GM12878 (cell line): ENCODE data around the gene TFF2. TPM values are rescaled to one million over a fixed set of nuclear protein-coding genes. Genes with fewer than 3 reads are reported as not detected.

Experiments used
- ATAC-seq: fragments of 200-7000 bp; cut with Tn5 transposase; 3 replicates; pipeline ENCODE4 v1.9.1; 2020; ENCODE audit warnings: mild to moderate bottlenecking, moderate library complexity
- BruUV-seq: library from RNA; stranded (reverse); fragments of 400-500 nt; replicated peaks from 2 replicates; lab custom pipeline; 2021; lab: Mats Ljungman, UMichigan
- CTCF ChIA-PET: fragments of 300-600 bp; sonication (Branson Sonifier 250); formaldehyde crosslinking; extraction: SDS; loops from one replicate; lab custom pipeline; 2021; ENCODE audit warnings: inconsistent platforms; lab: Yijun Ruan, JAX
- POLR2A ChIA-PET: fragments of 350-600 bp; formaldehyde crosslinking; extraction: SDS; loops from one replicate; lab custom pipeline; 2021; ENCODE audit warnings: inconsistent platforms; lab: Charles Lee
- RAD21 ChIA-PET: fragments of 300-600 bp; sonication (Branson Sonifier 250); formaldehyde crosslinking; loops from one replicate; lab custom pipeline; 2023; ENCODE audit warnings: antibody characterized with exemption; ENCODE audit not compliant: unreplicated experiment; lab: Charles Lee
- SMC1A ChIA-PET: fragments of 300-600 bp; sonication (Branson Sonifier 250); formaldehyde crosslinking; loops from one replicate; lab custom pipeline; 2023; ENCODE audit not compliant: unreplicated experiment, uncharacterized antibody; lab: Charles Lee
- DNase-seq: peaks from one replicate; pipeline ENCODE4 v3.0.0-alpha.2; 2011; ENCODE audit warnings: low read depth, low spot score
- FAIRE-seq: peaks from 3 replicates; lab custom pipeline; 2011; peaks lifted over from hg19 to GRCh38; lab: Jason Lieb, UNC
- H2AFZ ChIP-seq: 2 replicates; pipeline ENCODE4 v1.6.0; 2011; ENCODE audit warnings: low read depth, low read length, control low read depth; ENCODE audit not compliant: control insufficient read depth
- H3K27ac ChIP-seq: 2 replicates; pipeline ENCODE4 v1.5.1; 2011; ENCODE audit warnings: control low read depth; ENCODE audit not compliant: control insufficient read depth, insufficient read depth
- H3K27me3 ChIP-seq, 2 experiments: replicated peaks in 1 of 2; 2 replicates each; pipeline versions ENCODE4 v1.6.0 to v1.6.1; 2011; ENCODE audit warnings: low read length in 1 of 2; ENCODE audit not compliant: control insufficient read depth in 2 of 2, insufficient read depth in 2 of 2
- H3K36me3 ChIP-seq, 2 experiments: 2 replicates each; pipeline ENCODE4 v1.5.1; 2011; ENCODE audit warnings: low read length in 1 of 2; ENCODE audit not compliant: control insufficient read depth in 2 of 2, insufficient read depth in 2 of 2
- H3K4me1 ChIP-seq: 2 replicates; pipeline ENCODE4 v1.6.1; 2011; ENCODE audit warnings: mild to moderate bottlenecking, low read length, moderate library complexity, mixed read lengths; ENCODE audit not compliant: control insufficient read depth, insufficient read depth
- H3K4me2 ChIP-seq: 2 replicates; pipeline ENCODE4 v1.6.0; 2011; ENCODE audit warnings: control low read depth; ENCODE audit not compliant: control insufficient read depth, insufficient read depth
- H3K4me3 ChIP-seq: fragments of 200-600 bp; sonication (generic); 2 replicates; pipeline ENCODE4 v1.5.1; 2016
- H3K79me2 ChIP-seq: 2 replicates; pipeline ENCODE4 v1.6.0; 2011; ENCODE audit warnings: low read length; ENCODE audit not compliant: control insufficient read depth, insufficient read depth
- H3K9ac ChIP-seq: 2 replicates; pipeline ENCODE4 v1.8.0; 2011; ENCODE audit warnings: low read length, control low read depth, mixed read lengths; ENCODE audit not compliant: control insufficient read depth, insufficient read depth
- H3K9me3 ChIP-seq: replicated peaks from 3 replicates; pipeline ENCODE4 v1.5.1; 2011; ENCODE audit warnings: mild to moderate bottlenecking, low read length; ENCODE audit not compliant: control insufficient read depth, insufficient read depth
- H4K20me1 ChIP-seq: 2 replicates; pipeline ENCODE4 v1.6.0; 2011; ENCODE audit not compliant: control insufficient read depth, insufficient read depth
- CTCF ChIP-seq, 3 experiments: IDR thresholded peaks in 2 of 3; conservative IDR thresholded peaks in 1 of 3; 2 replicates each; pipeline ENCODE4 v1.5.1; 2011; ENCODE audit warnings: low read depth in 3 of 3, low read length in 3 of 3, mild to moderate bottlenecking in 3 of 3, control low read depth in 2 of 3, moderate library complexity in 2 of 3, inconsistent platforms in 1 of 3, mixed read lengths in 1 of 3; ENCODE audit not compliant: control insufficient read depth in 2 of 3, insufficient read depth in 1 of 3; ENCODE audit errors: extremely low read depth in 1 of 3
- FOS ChIP-seq: IDR thresholded peaks from 3 replicates; pipeline ENCODE4 v1.6.1; 2011; ENCODE audit warnings: borderline replicate concordance; ENCODE audit not compliant: insufficient read length; ENCODE audit errors: extremely low read depth
- RAD21 ChIP-seq: IDR thresholded peaks from 2 replicates; pipeline ENCODE4 v1.6.1; 2011; ENCODE audit warnings: mild to moderate bottlenecking, low read depth, low read length, moderate library complexity; ENCODE audit not compliant: insufficient read depth
- SMC3 ChIP-seq: IDR thresholded peaks from 2 replicates; pipeline ENCODE4 v1.6.1; 2011; ENCODE audit warnings: low read length, improper control_type of control experiment, borderline replicate concordance
- ZNF622 ChIP-seq: fragments of 450-650 bp; IDR thresholded peaks from 2 replicates; pipeline ENCODE4 v1.6.1; 2017; ENCODE audit warnings: mild to moderate bottlenecking, inconsistent platforms
- WGBS: methylation state at CpG from one replicate; pipeline ENCODE4 v1.1.6; 2016; ENCODE audit warnings: low lambda C conversion rate; ENCODE audit not compliant: insufficient replicate concordance, insufficient coverage; ENCODE audit errors: missing lambda C conversion rate; 5-methylcytosine and 5-hydroxymethylcytosine counted together
- in situ Hi-C: fragments of 300-500 bp; cut with MboI; formaldehyde crosslinking; loops from 9 replicates; pipeline ENCODE4 v1.14.3; 2018; ENCODE audit warnings: mixed read lengths
- intact Hi-C: fragments of 100-400 bp; cut with micrococcal nuclease; formaldehyde crosslinking; loops from one replicate; pipeline ENCODE4 v1.14.2; 2022; ENCODE audit not compliant: unreplicated experiment
- polyA plus RNA-seq, 11 experiments: library from polyadenylated mRNA; depleted of rRNA in 4 of 11; unstranded in 6 of 11; stranded (reverse) in 5 of 11; fragments of >200 nt; fragmentation: Nextera tagmentation in 4 of 11; fragmentation: Illumina TruSeq in 1 of 11; extraction: Ambion mirVana in 4 of 11; extraction: Trizol in 1 of 11; gene quantifications; 1 replicate in 1 of 11; 2 replicates in 10 of 11; pipeline versions ENCODE4 v1.2.1 to v1.2.3, GENCODE V29; 2011 to 2016; ENCODE audit warnings: inconsistent platforms in 2 of 11, missing spikeins in 2 of 11, low read depth in 1 of 11
- total RNA-seq, 4 experiments: library from RNA; depleted of rRNA in 3 of 4; stranded (reverse); fragments of >200 nt in 3 of 4; fragmentation: Illumina TruSeq in 1 of 4; extraction: Trizol in 1 of 4; gene quantifications; 2 replicates each; pipeline versions ENCODE4 v1.2.1 to v1.2.3, GENCODE V29; 2013 to 2021

TFF2 gene
- total and polyA plus RNA-seq, 10 of the 15 experiments (the other 5 are each of a cell fraction or from before 2014, with no cell fraction given): 0.56 TPM; not detected in 9

GRCh38 chr21:42377211-42377950 is 26.6 kb upstream of the TFF2 start (continued):
- no peak for TF ChIP-seq RAD21

- ATAC-seq (peak; percentile 82), DNase-seq (no peak), FAIRE-seq (no peak)
- in situ Hi-C loops (loop anchor here (5.0 kb wide), 1 partner anchor 71 kb away; no protein-coding TSS in a partner anchor), intact Hi-C loops (loop anchor here (5.0 kb wide), 1 partner anchor 66 kb away; no protein-coding TSS in a partner anchor)
- Histone ChIP-seq H4K20me1 (no peaks in the 10 kb centered on the region), H3K27ac (no peak overlapping the region), H3K9me3 (no peaks in the 10 kb centered on the region), H3K4me2 (no peak overlapping the region), H3K27me3 (no peaks in the 10 kb centered on the region), H3K4me1 (no peaks in the 10 kb centered on the region), H3K79me2 (no peaks in the 10 kb centered on the region), H2AFZ (no peak overlapping the region), H3K36me3 (no peaks in the 10 kb centered on the region), H3K9ac (no peak overlapping the region), H3K4me3 (no peak overlapping the region)
- ChIA-PET POLR2A (no interaction called here), RAD21 (interaction anchor here (1.2 to 1.5 kb wide), 2 partner anchors 17 to 160 kb away, joined by 4 to 5 read pairs; no protein-coding TSS in a partner anchor), SMC1A (interaction anchor here (1.0 kb wide), 1 partner anchor 74 kb away, joined by 3 read pairs; no protein-coding TSS in a partner anchor), CTCF (interaction anchor here (0.6 to 3.8 kb wide), 4 partner anchors 9 to 46 kb away, joined by 3 to 15 read pairs (median 6); no protein-coding TSS in a partner anchor)
- no peak for TF ChIP-seq ZNF622
- TF ChIP-seq FOS: no peak
- TF ChIP-seq CTCF (IDR thresholded peaks at IDR 0.05 in 2 of 3, conservative IDR thresholded peaks at IDR 0.05 in 1 of 3; ENCODE audit: control insufficient read depth in 2 of 3, extremely low read depth in 1 of 3, insufficient read depth in 1 of 3, low read depth in 3 of 3, low read length in 3 of 3): peak in 1 of 3 experiments; percentile 33; a peak in 1 of 6 replicates
- TF ChIP-seq SMC3: peak; percentile 32; the same call in 1 of the 2 replicates
- no TSS peak for BruUV-seq
- 58% methylated on average over 30 of the region's 32 CpGs for WGBS
These were observed 25.7 kb upstream of the TFF2 start for GRCh38 chr21:42376338-42376982.
